Colon (tissue), 2 donors: ENCODE results near the gene B4GALT3.

Experiments
- FAIRE-seq: peaks from 2 replicates; lab custom pipeline; 2012; peaks lifted over from hg19 to GRCh38; lab: Jason Lieb, UNC
- donor health status: control.
- donor health status: control.

The B4GALT3 gene

DNA sequence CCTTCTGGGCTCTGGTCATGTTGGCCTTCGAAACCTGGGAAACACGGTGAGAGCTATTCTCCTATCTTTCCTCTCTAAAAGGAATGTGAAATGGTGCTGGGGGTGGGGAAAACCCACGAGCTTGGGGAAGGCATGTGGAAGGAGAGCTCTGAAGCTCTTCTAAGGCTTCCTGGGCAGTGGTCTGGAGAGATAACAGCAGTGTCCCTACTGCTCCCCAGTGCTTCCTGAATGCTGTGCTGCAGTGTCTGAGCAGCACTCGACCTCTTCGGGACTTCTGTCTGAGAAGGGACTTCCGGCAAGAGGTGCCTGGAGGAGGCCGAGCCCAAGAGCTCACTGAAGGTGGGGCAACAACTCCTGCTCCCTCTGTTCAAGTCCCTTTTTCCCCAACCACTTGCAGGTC, 15.3 kb downstream of the B4GALT3 start:
- no peak for FAIRE-seq

DNA sequence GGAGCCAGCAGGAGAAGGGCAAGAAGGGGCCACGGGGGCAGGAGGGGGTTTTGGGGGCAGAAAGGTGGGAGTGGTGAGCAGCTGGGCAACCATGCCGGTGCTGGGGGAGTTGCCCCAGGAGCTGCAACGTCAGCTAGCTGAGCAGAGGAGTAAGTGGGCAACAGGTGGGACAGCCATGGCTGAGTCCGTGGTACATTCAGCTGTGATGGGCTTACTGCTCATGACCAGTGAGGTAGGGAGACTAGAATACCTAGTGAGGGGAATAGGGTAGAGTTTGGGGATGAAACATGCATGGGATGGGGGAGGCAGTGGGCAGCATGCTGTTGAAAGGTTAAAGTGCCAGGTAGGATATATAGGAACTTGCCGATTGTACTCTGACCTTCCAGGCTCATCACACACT, 15.7 kb downstream of the B4GALT3 start:
- FAIRE-seq: no peak

DNA sequence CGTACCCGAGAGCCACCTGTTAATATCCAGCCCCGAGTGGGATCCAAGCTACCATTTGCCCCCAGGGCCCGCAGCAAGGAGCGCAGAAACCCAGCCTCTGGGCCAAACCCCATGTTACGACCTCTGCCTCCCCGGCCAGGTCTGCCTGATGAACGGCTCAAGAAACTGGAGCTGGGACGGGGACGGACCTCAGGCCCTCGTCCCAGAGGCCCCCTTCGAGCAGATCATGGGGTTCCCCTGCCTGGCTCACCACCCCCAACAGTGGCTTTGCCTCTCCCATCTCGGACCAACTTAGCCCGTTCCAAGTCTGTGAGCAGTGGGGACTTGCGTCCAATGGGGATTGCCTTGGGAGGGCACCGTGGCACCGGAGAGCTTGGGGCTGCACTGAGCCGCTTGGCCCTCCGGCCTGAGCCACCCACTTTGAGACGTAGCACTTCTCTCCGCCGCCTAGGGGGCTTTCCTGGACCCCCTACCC, 16.6 kb downstream of the B4GALT3 start:
- FAIRE-seq: no peak

DNA sequence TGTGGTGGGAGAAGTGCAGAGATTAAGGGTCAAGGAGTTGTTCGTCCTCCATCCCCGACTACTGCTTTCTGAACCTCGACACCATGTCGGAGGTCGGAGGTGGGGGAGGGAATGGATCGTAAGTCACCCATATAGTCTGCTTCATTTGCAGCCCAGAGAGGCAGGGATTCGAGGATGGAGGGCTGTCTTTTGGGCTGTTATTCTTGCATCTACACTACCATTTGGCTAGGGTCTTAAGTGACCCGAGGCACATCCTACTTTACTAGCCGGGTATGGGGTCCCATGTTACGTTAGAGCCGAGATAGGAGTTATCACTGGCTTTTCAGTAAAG, 17.4 kb downstream of the B4GALT3 start:
- no peak for FAIRE-seq

DNA sequence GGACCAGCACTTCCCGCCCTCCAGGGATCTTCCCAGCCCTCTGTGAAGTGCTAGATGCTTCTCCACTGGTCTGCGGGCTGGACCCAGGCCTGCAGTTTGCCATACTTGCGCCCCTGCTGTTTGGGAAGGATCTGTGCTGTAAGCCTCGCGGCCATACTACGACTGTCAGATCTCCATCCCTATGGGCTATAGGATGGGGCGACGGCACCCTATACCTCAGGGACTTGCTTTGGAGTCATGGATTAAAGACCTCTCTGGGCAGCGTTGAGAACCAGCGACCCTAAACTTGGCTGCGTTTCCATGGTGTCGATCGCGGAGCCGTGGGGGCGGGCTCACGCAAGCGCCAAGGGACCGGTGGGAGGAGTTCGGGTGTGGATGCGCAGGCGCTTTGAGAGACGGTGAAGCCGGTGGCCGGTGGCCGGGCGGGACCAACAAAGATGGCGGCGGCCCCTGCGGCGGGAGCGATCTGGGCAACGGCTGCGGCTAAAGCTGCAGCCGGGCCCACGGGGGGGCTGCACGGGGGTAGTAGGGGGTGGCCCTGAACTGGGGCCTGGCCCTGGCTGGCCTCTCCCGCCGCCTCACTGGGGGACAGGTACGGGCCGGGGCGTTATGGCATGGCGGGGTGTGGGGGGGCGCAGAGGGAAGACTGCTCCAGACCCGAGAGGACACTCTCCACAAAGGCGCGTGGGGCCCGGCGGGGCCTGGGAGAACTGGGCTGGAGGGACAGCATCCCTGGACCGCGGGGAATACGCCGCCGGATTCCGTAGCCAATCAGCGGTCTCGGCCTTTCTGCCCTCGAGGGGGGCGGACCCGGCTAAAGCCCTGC, 18.0 kb downstream of the B4GALT3 start, which contains the start of gene USP21:
Gene USP21, plus strand, starts transcription at position 414 of the 826 bp plus-strand sequence. CDS start 1,141 bp downstream, outside the sequence.
- no peak for FAIRE-seq

DNA sequence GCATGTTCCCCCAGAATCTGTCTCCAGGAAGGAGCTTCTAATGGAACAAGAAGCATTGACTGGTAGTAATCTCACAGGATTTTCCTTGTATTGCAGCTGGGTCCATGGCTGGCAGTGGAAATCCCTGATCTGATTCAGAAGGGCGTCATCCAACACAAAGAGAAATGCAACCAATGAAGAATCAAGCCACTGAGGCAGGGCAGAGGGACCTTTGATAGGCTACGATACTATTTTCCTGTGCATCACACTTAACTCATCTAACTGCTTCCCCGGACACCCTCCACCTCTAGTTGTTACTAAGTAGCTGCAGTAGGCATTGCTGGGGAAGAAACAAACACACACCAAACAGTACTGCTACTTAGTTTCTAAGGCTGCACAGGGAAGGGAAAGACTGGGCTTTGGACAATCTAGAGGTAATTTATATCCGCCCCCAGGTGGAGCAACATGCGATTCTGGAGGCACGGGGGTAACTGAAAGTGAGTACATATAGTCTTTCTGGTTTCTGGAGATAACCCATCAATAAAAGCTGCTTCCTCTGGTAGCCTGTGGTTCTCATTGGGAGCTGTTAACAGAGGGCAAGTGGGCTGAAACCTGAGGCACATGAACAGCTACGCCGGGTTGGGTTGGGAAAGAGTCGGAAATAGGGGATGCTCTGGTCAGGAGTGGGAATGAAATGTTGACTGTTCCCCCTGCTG, 18.8 kb downstream of the B4GALT3 start:
- FAIRE-seq: no peak

DNA sequence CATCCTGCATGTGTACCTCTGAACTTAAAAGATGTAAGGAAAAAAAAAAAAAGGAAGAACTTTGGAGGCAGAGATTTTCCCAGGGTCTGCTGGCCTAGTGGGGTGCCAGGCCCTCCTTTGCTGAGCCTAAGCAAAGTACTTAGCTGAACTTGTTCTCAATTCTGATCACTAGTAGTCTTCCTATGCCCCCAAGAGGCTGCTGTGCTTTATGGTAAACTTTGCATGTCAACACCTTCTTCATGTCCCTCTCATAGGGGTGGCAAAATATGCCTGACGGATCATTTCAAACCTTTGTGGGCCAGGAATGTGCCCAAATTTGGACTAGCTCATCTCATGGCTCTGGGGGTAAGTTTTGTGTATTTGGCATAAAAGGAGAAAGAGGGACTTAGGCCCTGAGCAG, 19.4 kb downstream of the B4GALT3 start:
- FAIRE-seq: no peak

DNA sequence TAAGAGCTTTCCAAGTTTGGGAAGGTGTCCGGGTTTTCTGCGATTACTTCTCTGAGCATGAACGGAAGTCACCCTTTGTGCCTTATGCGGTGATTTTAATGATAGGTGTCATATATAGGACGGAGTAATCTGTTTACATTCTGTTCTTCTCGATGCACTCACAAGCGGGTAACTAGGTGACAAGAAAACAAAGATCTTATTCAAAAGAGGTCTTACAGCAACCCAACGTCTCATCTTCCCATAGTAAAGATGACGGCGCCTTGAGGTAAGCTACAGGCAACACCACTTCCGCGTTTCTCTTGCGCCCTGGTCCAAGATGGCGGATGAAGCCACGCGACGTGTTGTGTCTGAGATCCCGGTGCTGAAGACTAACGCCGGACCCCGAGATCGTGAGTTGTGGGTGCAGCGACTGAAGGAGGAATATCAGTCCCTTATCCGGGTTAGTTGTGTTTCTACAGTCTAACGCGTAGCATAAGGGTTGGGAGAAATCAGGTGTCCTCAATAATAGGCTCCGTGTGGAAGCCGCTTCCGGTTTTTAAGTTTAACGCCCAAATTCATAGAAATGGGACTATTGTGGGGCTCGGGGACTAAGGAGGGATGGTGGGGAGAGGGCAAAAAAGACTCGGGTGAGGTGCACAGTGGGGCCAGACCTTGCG, 23.5 kb downstream of the B4GALT3 start, which contains the start of gene UFC1:
Gene UFC1, plus strand, starts transcription at position 297 of the 656 bp plus-strand sequence. Its CDS starts 20 bp downstream, at position 317.
- no peak for FAIRE-seq

DNA sequence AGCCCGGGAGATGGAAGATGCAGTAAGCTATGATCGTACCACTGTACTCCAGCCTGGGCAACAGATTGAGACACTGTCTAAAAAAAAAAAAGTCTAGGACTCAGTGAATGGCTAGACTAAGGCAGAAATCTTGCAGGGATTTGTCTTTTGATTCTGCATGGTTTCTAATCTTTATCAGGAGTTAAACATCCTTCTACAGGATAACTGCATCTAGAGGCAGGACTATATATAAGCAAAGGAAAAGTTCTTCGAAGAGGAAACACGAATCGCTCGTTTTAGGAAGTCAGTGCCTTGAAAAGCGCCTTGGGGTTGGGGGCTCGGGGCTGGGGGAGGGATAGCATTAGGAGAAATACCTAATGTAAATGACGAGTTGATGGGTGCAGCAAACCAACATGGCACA, 24.1 kb downstream of the B4GALT3 start:
- no peak for FAIRE-seq

DNA sequence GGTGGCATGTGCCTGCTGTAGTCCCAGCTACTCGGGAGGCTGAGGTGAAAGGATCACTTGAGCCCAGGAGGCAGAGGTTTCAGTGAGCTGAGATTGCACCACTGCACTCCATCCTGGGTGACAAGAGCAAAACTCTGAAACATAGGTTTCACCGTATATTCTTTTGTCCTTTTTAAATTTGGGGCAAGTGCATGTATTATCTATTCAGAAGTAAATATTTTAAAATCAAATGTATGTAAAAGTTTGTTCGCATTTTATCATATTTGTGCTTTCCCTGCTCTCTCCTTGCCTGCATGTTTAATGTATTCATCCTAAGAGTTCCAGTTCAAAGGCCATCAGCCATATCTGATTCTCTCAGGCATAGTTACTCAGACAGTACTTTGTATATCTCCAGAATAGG, 31.5 kb downstream of the B4GALT3 start:
- no peak for FAIRE-seq

DNA sequence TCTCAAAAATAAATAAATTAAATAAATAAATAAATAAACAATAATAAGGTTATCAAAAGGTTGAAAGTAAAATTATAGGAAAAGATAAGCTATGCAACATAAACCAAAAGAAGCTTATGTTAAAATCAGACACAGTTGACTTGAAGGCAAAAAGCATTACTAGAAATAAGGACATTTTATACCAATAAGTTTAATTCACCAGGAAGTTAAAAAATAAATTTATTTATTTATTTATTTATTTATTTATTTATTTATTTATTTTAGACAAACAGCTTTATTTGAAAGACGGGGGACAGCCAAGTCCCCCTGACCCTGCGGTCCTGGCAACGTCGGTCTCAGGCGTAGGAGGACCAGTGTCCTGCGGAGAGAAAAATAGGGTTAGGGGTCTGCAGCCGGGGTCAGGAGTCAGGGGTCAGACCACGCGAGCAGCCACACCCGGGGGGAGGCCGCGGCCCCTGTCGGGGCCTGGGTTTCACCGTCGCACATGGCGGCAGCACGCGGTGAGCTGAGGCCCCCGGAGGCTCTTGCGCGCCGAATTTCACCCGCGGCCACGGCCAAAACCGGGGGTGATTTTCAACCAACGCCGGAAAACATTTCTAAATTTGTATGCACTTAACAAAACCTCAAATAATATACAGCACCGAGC, 36.4 kb downstream of the B4GALT3 start:
- FAIRE-seq: no peak

DNA sequence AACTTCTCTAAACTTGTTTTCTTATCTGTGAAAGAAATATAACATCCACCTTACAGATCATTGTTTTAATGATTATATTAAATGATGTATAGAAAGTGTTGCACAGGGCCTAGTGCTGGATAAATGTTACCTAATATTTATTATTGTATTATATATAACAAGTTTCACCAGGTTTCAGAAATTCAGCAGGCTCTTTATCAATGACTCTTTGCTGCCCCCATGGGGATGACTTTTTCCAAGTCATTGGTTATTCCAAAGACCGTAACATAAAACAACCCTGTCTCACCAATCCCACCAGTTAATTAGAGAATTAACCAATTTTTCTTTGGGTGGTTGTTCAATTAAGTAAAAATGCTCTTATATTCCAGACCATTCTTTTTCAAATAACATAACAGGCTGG, 37.5 kb downstream of the B4GALT3 start:
- FAIRE-seq: no peak

DNA sequence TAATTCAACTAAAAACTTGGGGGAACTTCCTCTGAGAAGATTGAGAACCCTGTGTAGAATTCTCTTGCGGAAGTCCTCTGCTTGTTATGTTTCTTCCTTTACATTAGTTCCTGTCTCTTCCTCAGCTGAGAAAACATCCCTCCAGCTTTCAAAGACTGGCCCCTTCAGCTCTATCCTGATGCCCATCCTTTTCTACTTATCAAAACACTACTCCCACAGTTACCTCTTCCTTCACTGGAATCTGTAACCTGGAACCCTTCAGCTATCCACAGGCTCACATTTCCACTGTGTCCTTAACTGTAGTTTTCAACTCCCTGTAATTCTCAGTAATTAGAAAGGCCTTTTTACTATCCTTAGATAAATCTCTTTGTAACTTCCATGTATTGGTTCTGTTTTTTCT, 38.9 kb downstream of the B4GALT3 start:
- no peak for FAIRE-seq

DNA sequence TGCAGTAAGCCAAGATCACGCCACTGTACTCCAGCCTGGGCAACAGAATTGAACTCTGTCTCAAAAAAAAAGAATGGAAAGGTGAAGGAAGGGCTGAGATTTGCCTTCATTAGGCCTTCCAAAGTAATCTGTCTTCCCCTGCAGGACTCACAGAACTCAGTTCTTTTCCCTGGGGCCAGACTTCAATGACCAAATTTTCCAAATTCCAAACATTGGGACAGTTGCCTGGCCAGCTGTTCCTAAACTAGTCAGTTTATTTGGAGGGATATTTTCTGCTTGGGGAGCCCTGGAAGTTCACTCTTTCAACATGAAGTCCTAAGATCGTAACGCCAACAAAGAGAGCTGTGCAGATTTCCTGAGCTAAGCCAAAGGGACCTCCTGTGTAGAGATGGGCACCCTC, 39.4 kb downstream of the B4GALT3 start:
- FAIRE-seq: no peak

DNA sequence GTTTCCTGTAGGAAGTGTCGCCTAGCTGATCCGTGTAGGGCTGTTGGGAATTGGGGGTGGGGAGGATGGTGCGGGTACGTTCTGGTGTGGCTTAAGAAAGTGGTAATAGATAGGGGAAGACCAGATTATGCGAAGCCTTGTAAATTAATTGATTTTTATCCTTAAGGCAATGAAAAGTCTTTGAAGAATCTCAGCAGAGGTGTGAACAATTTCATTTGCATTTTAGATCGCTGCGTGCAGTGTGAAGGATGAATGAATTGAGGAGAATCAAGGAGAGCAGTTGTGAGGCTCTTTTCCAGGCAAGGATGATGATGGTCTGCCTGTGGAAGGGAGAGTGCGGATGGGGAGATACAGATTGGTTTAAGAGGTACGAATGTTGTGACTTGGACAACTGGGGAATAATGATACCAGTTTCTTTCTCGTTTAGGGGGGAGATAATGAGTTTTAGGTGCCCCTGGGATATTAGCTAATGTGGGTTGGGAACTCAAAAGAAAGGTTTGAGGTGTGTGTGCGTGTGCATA, 44.0 kb downstream of the B4GALT3 start:
- FAIRE-seq: no peak

DNA sequence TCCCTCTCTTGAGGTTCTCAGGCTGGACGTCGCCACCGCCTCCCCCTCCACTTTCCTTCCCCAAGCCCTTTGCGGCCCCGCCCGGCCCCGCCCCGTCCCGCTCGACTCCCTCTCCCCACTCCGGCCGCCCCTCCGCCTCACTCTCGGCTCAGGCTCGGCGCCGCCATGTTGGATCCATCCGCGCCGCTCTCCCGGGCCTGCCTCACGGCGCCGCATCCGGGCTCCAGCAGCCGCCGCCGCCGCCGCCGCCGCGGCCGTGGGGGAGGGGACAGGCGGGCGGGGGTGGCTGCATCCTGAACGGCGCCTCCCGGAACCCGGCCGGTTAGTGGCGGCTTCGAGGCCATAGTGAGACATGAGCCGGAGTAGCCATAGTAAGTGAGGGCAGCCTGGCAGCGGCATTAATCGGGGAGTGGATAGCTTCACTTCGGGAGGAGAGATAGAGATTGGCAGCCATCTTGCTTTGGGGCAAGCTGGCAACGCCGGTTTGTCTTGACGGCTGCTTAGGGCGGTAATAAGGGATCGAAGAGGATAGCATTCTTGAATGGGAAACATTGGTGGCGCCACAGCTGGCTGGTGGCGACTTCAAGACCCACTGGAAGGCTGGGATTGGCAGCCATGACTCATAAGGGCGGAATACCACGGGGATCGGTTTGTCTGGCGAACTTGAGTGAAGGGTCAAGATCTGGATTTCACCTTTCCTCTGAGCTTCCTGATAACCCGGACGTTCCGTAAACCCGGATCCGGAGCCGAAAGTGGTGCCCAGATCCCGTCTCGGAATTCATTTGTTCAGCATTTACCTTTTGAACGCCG, 44.7 kb downstream of the B4GALT3 start, which contains the start of gene DEDD:
Gene DEDD, minus strand, starts transcription at position 258 of the 810 bp plus-strand sequence. CDS start 8,205 bp downstream, outside the sequence.
- no peak for FAIRE-seq

DNA sequence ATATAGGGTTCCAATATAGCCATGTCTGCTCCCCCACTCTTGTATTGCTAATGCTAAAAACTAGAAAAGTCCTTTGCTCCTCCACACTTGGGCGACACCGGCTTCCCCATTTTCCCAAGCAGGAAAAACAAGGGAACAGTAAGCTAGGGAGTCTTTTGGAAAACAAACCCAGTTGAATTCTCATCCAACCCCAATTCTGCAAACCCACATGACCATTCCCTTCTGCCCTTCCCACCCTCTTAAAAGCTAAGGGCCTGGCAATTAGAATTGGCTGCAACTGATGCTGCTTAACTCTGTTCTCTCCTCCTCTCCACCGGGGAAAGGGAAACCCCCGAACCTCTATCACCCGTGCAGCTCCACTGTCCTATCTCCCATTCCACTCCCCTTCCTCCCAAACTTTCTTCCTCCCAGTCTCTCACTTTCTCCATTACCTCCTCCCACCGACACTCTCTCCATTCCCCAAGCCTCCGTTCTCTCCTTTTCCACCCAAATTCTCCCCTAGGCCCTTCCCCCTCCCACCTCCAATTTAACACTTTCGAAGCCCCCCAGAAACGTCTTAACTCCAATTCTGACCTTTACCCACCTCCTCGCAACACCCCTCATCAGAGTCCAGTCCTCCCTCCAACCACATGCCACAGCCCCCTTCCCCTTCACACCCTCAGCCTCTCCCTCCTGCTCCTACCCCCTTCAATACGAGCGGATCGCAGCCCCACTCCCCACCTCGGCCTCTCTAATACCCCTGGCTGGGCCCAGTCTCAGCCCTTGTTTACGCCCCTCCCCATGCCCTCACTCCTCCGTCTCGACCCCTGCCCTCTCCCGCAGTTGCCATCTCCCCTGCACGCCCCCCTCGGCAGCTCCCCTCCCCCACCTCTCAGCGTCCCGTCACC, 45.5 kb downstream of the B4GALT3 start:
- no peak for FAIRE-seq

DNA sequence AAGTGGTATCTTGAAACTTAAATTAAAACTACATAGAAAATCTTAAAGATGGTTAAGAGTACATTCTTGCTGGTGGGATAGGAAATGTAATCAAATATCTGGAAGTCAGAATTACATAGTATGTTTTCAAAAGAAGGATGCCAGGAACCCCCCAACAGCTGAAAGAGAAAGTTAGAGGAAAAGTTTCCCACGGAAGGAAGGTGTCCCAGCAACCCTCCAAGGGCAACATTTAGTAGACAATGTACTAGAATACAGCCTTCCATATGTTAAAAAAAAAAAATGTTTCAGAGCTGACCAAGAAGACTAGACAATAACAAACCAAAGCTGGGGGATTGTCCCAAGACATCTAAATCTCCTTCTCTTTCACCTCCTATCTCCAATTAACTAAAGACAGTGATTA, 47.0 kb downstream of the B4GALT3 start:
- no peak for FAIRE-seq

DNA sequence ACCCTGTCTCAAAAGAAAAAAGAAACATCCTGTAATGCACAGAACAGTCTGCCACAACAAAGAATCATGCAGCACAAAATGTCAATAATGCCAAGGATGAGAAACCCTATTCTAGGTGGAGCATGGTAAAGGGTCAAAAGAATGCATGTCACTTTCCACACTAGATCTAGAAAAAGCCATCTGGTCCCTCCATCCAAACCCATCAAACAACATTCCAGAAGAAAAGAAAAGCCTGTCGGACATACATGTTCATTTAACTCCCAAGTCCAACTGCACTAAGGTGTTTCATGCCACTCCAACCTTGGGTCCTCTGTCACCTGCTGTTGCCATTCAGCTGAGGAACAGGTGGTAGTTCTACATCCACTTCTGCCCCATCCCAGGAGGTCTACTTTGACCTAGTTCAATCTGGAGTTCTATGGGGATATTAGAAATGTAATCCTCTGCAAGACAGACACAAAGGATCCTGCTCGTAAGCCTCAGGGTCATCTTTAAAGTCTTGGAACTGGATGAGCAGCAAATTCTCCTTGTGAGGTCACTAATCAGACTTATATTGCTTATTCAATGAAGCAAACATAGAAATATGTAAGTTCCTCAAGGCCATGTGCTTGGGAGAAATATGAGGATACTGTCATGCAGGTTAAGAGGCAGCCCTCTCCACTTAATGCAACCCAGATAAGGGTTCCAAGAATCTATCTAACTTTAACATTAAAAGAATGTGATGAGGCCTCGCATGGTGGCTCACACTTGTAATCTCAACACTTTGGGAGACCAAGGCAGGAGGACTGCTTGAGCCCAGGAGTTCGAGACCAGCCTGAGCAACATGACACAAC, 48.5 kb downstream of the B4GALT3 start:
- FAIRE-seq: no peak
